Measurements from ENCODE around the gene SIX3. TPM values are rescaled to one million over a fixed set of nuclear protein-coding genes. Genes with fewer than 3 reads are reported as not detected.

The SIX3 gene
- total RNA-seq, 2 donors from 2014 or later, result 0.52 TPM; not detected in 1

DNA sequence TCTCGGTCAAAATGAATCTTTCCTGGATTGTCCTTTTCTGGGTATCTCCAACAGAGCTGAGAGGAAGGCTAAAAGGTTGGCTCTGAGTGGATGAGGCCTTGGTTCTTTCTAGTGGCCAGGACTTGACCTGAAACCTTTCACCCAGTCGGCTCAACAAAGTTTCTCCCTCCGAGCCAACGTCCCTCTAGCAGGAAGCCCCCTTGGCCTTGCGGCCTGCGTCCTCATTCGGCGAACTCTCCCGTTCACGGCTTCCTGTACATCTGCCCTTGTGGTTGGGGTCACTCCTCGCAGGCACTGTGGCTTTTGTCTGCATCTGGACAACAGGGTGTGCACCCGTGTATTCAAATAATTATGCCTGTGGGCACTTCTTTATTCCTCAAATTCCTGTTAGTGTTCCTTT lies 9.4 kb upstream of the SIX3 start:
- H3K4me3 ChIP-seq, result no peak overlapping the region
- H3K27ac ChIP-seq, result no peak overlapping the region
- no peaks in the 10 kb centered on the region for H3K36me3 ChIP-seq (replicated peaks in 1 of 2; ENCODE audit: insufficient read depth in 1 of 2, low read depth in 2 of 2)
- peaks cover 42% of the 10 kb centered on the region for H3K4me1 ChIP-seq
- intact Hi-C loops (cut with DNase I), result no loop called here
- DNase-seq (no peak), ATAC-seq (no peak)
- WGBS, 2 donors, result 48 to 56% methylated on average over 12 of the region's 12 CpGs
- peaks cover 0 to 40% of the 10 kb centered on the region in 2 donors for H3K27me3 ChIP-seq
- no peak for TF ChIP-seq POLR2A (IDR thresholded peaks at IDR 0.05)
- TF ChIP-seq, protein P1, sequence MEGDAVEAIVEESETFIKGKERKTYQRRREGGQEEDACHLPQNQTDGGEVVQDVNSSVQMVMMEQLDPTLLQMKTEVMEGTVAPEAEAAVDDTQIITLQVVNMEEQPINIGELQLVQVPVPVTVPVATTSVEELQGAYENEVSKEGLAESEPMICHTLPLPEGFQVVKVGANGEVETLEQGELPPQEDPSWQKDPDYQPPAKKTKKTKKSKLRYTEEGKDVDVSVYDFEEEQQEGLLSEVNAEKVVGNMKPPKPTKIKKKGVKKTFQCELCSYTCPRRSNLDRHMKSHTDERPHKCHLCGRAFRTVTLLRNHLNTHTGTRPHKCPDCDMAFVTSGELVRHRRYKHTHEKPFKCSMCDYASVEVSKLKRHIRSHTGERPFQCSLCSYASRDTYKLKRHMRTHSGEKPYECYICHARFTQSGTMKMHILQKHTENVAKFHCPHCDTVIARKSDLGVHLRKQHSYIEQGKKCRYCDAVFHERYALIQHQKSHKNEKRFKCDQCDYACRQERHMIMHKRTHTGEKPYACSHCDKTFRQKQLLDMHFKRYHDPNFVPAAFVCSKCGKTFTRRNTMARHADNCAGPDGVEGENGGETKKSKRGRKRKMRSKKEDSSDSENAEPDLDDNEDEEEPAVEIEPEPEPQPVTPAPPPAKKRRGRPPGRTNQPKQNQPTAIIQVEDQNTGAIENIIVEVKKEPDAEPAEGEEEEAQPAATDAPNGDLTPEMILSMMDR (IDR thresholded peaks at IDR 0.05), result no peak
- no peaks in the 10 kb centered on the region for H3K9me3 ChIP-seq

DNA sequence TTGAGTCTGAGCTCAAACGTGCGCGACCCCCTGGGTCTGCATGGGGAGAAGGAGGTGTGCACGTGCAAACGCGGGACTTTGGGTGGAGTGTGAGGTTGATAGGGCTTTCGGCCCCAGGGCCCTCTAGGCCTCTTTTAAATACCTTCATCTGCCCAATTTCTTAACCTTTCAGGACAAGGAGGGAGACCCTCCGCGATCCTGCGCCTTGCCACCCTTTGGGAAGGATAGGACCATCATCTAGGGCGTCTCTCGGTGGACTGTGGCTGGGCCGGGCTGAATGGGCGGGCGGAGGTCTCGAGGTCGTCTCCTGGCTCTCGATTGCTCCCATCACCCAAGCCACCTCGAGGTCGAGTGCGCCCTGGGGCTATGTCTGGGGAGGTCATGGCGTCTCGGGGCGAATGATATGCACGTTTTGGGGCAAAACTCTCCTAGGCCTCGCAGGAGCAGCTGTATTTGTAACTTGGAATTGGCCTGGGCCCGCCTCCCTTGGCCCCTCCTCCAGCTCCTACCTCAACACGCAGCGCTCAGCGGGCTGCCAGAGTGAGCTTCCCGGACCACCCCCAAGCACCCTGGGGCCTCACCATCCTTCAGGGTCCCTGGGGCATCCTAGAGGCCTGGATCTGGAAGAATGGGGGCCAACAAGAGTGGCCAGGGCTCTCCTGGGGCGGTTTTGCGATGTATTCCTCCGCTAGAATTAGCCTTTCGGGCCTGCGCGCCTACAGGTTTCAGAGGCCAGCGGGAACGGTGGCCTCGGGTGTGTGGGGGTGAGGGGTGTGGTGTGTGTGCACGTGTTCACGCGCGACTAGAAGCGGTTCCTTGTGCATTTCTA lies 8.7 kb upstream of the SIX3 start:
- peaks cover 48% of the 10 kb centered on the region for H3K4me1 ChIP-seq
- 13 to 17% methylated on average over 27 to 45 of the region's 45 CpGs for WGBS, 2 donors
- H3K9me3 ChIP-seq, result no peaks in the 10 kb centered on the region
- peaks cover 0 to 40% of the 10 kb centered on the region in 2 donors for H3K27me3 ChIP-seq
- intact Hi-C loops (cut with DNase I), result no loop called here
- no peak for TF ChIP-seq POLR2A (IDR thresholded peaks at IDR 0.05)
- TF ChIP-seq, protein P1 (IDR thresholded peaks at IDR 0.05), result no peak
- no peak overlapping the region for H3K27ac ChIP-seq
- DNase-seq, result no peak
- no peaks in the 10 kb centered on the region for H3K36me3 ChIP-seq (replicated peaks in 1 of 2; ENCODE audit: insufficient read depth in 1 of 2, low read depth in 2 of 2)
- no peak overlapping the region for H3K4me3 ChIP-seq
- no peak for ATAC-seq

GRCh38 chr2:44933434-44933951 lies 8.0 kb upstream of the SIX3 start:
- DNase-seq (no peak), ATAC-seq (no peak)
- no peaks in the 10 kb centered on the region for H3K36me3 ChIP-seq (replicated peaks in 1 of 2; ENCODE audit: insufficient read depth in 1 of 2, low read depth in 2 of 2)
- no peaks in the 10 kb centered on the region for H3K9me3 ChIP-seq
- no peak overlapping the region for H3K27ac ChIP-seq
- H3K27me3 ChIP-seq, result peaks cover 0 to 38% of the 10 kb centered on the region in 2 donors
- H3K4me3 ChIP-seq, result no peak overlapping the region
- peaks cover 48% of the 10 kb centered on the region for H3K4me1 ChIP-seq
- 7% methylated on average over 14 to 19 of the region's 19 CpGs for WGBS, 2 donors
- intact Hi-C loops (cut with DNase I), result no loop called here
- TF ChIP-seq, protein P1 (IDR thresholded peaks at IDR 0.05), result no peak
- TF ChIP-seq POLR2A (IDR thresholded peaks at IDR 0.05), result no peak

DNA sequence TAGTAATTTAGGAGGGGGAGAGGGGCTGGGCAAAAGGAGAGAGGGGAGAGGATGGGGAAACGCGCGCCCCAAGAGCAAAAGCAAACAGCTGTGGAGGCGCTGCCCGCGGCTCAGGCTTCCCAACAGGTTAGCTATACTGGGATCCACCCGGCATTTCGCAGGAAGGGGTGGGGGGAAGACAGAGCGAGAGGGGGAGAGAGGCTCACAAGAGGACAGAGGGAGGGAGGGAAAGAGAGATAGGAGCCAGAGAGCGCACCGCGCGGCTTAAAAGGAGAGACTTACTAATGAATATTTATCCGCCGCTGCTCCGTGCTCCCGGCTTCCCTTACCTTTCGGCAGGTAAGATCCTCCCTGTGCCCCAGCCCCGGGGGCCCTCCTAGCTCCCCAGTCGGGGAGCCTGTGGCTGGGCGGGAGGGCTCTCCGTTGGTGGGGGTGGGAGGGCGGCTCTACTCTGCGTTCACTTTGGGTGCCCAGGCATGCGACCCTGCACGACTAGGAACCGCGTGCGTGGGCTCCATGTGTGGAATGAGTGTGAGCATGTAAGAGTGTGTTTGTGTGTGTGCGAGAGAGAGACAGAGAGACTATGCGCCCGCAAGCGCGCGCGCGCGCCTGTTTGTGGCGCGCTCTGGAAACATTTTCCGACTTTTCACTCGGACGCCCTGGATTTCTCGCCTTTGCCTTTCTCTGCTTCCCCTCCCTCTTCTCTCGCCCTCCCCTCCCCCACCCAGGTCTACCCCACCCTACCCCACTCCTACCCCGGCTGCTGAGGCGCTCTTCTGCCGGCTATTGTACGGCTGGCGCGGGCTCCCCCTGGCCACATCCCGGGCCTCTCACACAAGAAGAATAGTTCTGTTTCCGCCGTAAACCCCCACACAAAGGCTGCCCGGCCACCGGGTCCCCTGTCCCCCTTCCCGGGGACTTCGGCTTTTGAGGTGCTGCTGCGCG lies 7.2 kb upstream of the SIX3 start:
- TF ChIP-seq, protein P1 (IDR thresholded peaks at IDR 0.05), result no peak
- no peak for TF ChIP-seq POLR2A (IDR thresholded peaks at IDR 0.05)
- Histone ChIP-seq H3K4me3 (no peak overlapping the region), H3K27me3 (peaks cover 0 to 37% of the 10 kb centered on the region in 2 donors), H3K27ac (no peak overlapping the region), H3K36me3 (replicated peaks in 1 of 2; ENCODE audit: insufficient read depth in 1 of 2, low read depth in 2 of 2) (no peaks in the 10 kb centered on the region), H3K9me3 (no peaks in the 10 kb centered on the region), H3K4me1 (peaks cover 48% of the 10 kb centered on the region)
- intact Hi-C loops (cut with DNase I), result no loop called here
- no peak for DNase-seq
- 2% methylated on average over 49 to 59 of the region's 60 CpGs for WGBS, 2 donors
- ATAC-seq, result no peak

All from body of pancreas (tissue), 4 donors.